ENCODE results near the gene EDDM3A. TPM values are rescaled to one million over a fixed set of nuclear protein-coding genes. Genes with fewer than 3 reads are reported as not detected.

Gene EDDM3A
- total and polyA plus RNA-seq, 2 of the 4 experiments (the other 2 are of a cell fraction), result not detected

GRCh38 chr14:20790464-20791116, 44.9 kb downstream of the EDDM3A start:
- 57% methylated on average over 9 of the region's 13 CpGs; no CpG with 5 or more reads in 1 of the 2 experiments for WGBS, 2 experiments (ENCODE audit: extremely low coverage in 2 of 2, insufficient read length in 1 of 2)
- H2BK5ac ChIP-seq (ENCODE audit: low read depth, low read length, poor library complexity, severe bottlenecking), result no peak overlapping the region
- H4K91ac ChIP-seq (ENCODE audit: insufficient read depth, low read depth, low read length), result no peak overlapping the region
- CTCF ChIA-PET, result no interaction called here
- in situ Hi-C loops (cut with MboI; ENCODE audit: low sequenced_read_pairs) (no loop called here), intact Hi-C loops (cut with micrococcal nuclease) (no loop called here), dilution Hi-C loops (cut with HindIII; ENCODE audit: low sequenced_read_pairs, unreplicated experiment) (no loop called here)
- no peak overlapping the region for H2AK5ac ChIP-seq (ENCODE audit: low read depth, low read length)
- H2BK120ac ChIP-seq (ENCODE audit: low read depth, low read length), result no peak overlapping the region
- no peak overlapping the region for H3K4me3 ChIP-seq (ENCODE audit: insufficient read depth, low read depth, low read length)
- H3K9me1 ChIP-seq (ENCODE audit: insufficient read depth, low read length), result no peaks in the 10 kb centered on the region
- TF ChIP-seq MAFK (IDR thresholded peaks at IDR 0.05; ENCODE audit: low read depth, low read length) (no peak), CHD1 (IDR thresholded peaks at IDR 0.05; ENCODE audit: low read depth, low read length) (no peak), NFE2L2 (IDR thresholded peaks at IDR 0.05; ENCODE audit: low read depth, low read length) (no peak), ELK1 (IDR thresholded peaks at IDR 0.05; ENCODE audit: borderline replicate concordance, low read depth, low read length) (no peak), RCOR1 (IDR thresholded peaks at IDR 0.05; ENCODE audit: insufficient replicate concordance, low read length) (no peak)
- H3K4me2 ChIP-seq (ENCODE audit: low read depth, low read length), result no peak overlapping the region
- H2BK20ac ChIP-seq (ENCODE audit: low read depth, low read length), result no peak overlapping the region
- no peak for ATAC-seq (ENCODE audit: low read depth)
- H3K14ac ChIP-seq (replicated peaks; ENCODE audit: low read depth, low read length), result no peak overlapping the region
- H4K5ac ChIP-seq (ENCODE audit: low read depth, low read length), result no peak overlapping the region
- no TSS peak for BruUV-seq (replicated peaks)
- no peaks in the 10 kb centered on the region for H3K4me1 ChIP-seq (ENCODE audit: control insufficient read depth, insufficient read depth, low read length)
- no peaks in the 10 kb centered on the region for H3K36me3 ChIP-seq (ENCODE audit: control insufficient read depth, insufficient read depth, low read length)
- H2AFZ ChIP-seq (replicated peaks; ENCODE audit: low read length, poor library complexity), result no peak overlapping the region
- H3K23ac ChIP-seq (ENCODE audit: low read depth, low read length), result no peak overlapping the region
- H3K4ac ChIP-seq (ENCODE audit: low read depth, low read length), result no peak overlapping the region
- H2AK9ac ChIP-seq (replicated peaks; ENCODE audit: low read depth, low read length, poor library complexity), result no peak overlapping the region
- no peaks in the 10 kb centered on the region for H3K9me3 ChIP-seq (ENCODE audit: control insufficient read depth, insufficient read depth, low read length)
- POLR2A ChIA-PET (ENCODE audit: unreplicated experiment), result no interaction called here
- H3K79me1 ChIP-seq (ENCODE audit: low read depth in 1 of 2, low read length in 2 of 2), result no peaks in the 10 kb centered on the region
- no peak overlapping the region for H3K56ac ChIP-seq (ENCODE audit: extremely low read depth, insufficient read depth, low read length)
- H3K27ac ChIP-seq (ENCODE audit: insufficient read depth, low read length), result no peak overlapping the region
- H4K20me1 ChIP-seq (ENCODE audit: insufficient read depth, low read length), result no peaks in the 10 kb centered on the region
- no peak overlapping the region for H2BK15ac ChIP-seq (ENCODE audit: low read depth, low read length)
- no peak for DNase-seq
- no peak overlapping the region for H3K9ac ChIP-seq (ENCODE audit: low read depth, low read length)
- no peak overlapping the region for H4K8ac ChIP-seq (ENCODE audit: low read depth in 2 of 2, low read length in 2 of 2)
- no peaks in the 10 kb centered on the region for H3K27me3 ChIP-seq (ENCODE audit: control insufficient read depth, insufficient read depth, low read length)
- no peak overlapping the region for H3K18ac ChIP-seq (ENCODE audit: low read depth, low read length)

Data from IMR-90 (cell line).